ENCODE measurements around the gene LYPD5. TPM values are rescaled to one million over a fixed set of nuclear protein-coding genes. Genes with fewer than 3 reads are reported as not detected.
A peak's percentile ranks its signal among the peaks of the same experiment; 100 is the strongest.
"Not testable (repeated sequence)": the region's sequence is repeated elsewhere in the genome, so short reads cannot be mapped to it uniquely, and the experiment has no call there.

The LYPD5 gene
- total RNA-seq, 2 experiments from 2014 or later, result 1.9 to 2.0 TPM

GRCh38 chr19:43766755-43767043, 35.5 kb downstream of the LYPD5 start:
- H3K4me3 Mint-ChIP-seq, result peak overlapping the region; percentile 58
- no peaks in the 10 kb centered on the region for H3K9me3 Mint-ChIP-seq
- no peak for ATAC-seq (ENCODE audit: low read depth)
- no peaks in the 10 kb centered on the region for H3K27me3 Mint-ChIP-seq
- peaks cover 11% of the 10 kb centered on the region for H3K36me3 Mint-ChIP-seq
- POLR2A ChIA-PET, result interaction anchor here (1.6 to 8.3 kb wide), 3 partner anchors 12 to 19 kb away, joined by 4 to 111 read pairs (median 74); partner anchors contain the start of genes KCNN4 and SMG9
- H3K4me1 Mint-ChIP-seq, result peaks cover 30% of the 10 kb centered on the region
- peak overlapping the region; percentile 89 for H3K27ac Mint-ChIP-seq
- DNase-seq, result no peak

- Mint-ChIP-seq H3K27ac (peak overlapping the region; percentile 89), H3K4me1 (peaks cover 31% of the 10 kb centered on the region), H3K9me3 (no peaks in the 10 kb centered on the region), H3K36me3 (peaks cover 11% of the 10 kb centered on the region), H3K4me3 (peak overlapping the region; percentile 58), H3K27me3 (no peaks in the 10 kb centered on the region)
- peak; percentile 76 for ATAC-seq (ENCODE audit: low read depth)
- POLR2A ChIA-PET, result interaction anchor here (0.6 to 8.3 kb wide), 6 partner anchors 11 to 1278 kb away, joined by 5 to 111 read pairs (median 5); partner anchors contain the start of genes KCNN4 and SMG9
- DNase-seq, result peak; percentile 75
These were observed 37.0 kb downstream of the LYPD5 start for GRCh38 chr19:43765109-43765876.

GRCh38 chr19:43764684-43765083, 37.6 kb downstream of the LYPD5 start:
- H3K27me3 Mint-ChIP-seq; H3K9me3 Mint-ChIP-seq; ATAC-seq (ENCODE audit: low read depth); H3K36me3 Mint-ChIP-seq; DNase-seq: not testable (repeated sequence)
- POLR2A ChIA-PET, result interaction anchor here (0.6 to 8.3 kb wide), 5 partner anchors 10 to 1278 kb away, joined by 5 to 111 read pairs (median 5); partner anchors contain the start of genes KCNN4 and SMG9
- Mint-ChIP-seq H3K4me1 (peaks cover 31% of the 10 kb centered on the region), H3K27ac (peak overlapping the region; percentile 89), H3K4me3 (peak overlapping the region; percentile 58)

GRCh38 chr19:43763473-43763939, 38.7 kb downstream of the LYPD5 start:
- H3K36me3 Mint-ChIP-seq, result peaks cover 2% of the 10 kb centered on the region
- ATAC-seq (ENCODE audit: low read depth), result no peak
- peaks cover 34% of the 10 kb centered on the region for H3K4me1 Mint-ChIP-seq
- POLR2A ChIA-PET, result interaction anchor here (0.6 to 8.3 kb wide), 4 partner anchors 9 to 43 kb away, joined by 3 to 111 read pairs (median 6); partner anchors contain the start of gene SMG9
- no peaks in the 10 kb centered on the region for H3K9me3 Mint-ChIP-seq
- H3K27me3 Mint-ChIP-seq, result no peaks in the 10 kb centered on the region
- no peak for DNase-seq
- H3K27ac Mint-ChIP-seq, result peak overlapping the region; percentile 53
- H3K4me3 Mint-ChIP-seq, result no peak overlapping the region

GRCh38 chr19:43762814-43763213, 39.4 kb downstream of the LYPD5 start:
- POLR2A ChIA-PET, result interaction anchor here (1.2 to 8.3 kb wide), 3 partner anchors 8 to 17 kb away, joined by 4 to 111 read pairs (median 8); partner anchors contain the start of gene SMG9

GRCh38 chr19:43760941-43761340, 41.3 kb downstream of the LYPD5 start:
- DNase-seq, result no peak
- POLR2A ChIA-PET, result no interaction called here
- Mint-ChIP-seq H3K36me3 (peaks cover 17% of the 10 kb centered on the region), H3K9me3 (no peaks in the 10 kb centered on the region), H3K27ac (no peak overlapping the region), H3K4me3 (no peak overlapping the region), H3K27me3 (no peaks in the 10 kb centered on the region), H3K4me1 (peaks cover 40% of the 10 kb centered on the region)
- ATAC-seq (ENCODE audit: low read depth), result no peak

More at GRCh38 chr19:43762814-43763213, 39.4 kb downstream of the LYPD5 start:
- no peak overlapping the region for H3K4me3 Mint-ChIP-seq
- peaks cover 5% of the 10 kb centered on the region for H3K36me3 Mint-ChIP-seq
- H3K27ac Mint-ChIP-seq, result no peak overlapping the region
- ATAC-seq (ENCODE audit: low read depth) (no peak), DNase-seq (no peak)
- H3K27me3 Mint-ChIP-seq, result no peaks in the 10 kb centered on the region
- H3K4me1 Mint-ChIP-seq, result peaks cover 37% of the 10 kb centered on the region
- no peaks in the 10 kb centered on the region for H3K9me3 Mint-ChIP-seq

GRCh38 chr19:43759515-43759914, 42.7 kb downstream of the LYPD5 start:
- no peak for ATAC-seq (ENCODE audit: low read depth)
- no peak overlapping the region for H3K27ac Mint-ChIP-seq
- peaks cover 31% of the 10 kb centered on the region for H3K4me1 Mint-ChIP-seq
- POLR2A ChIA-PET, result interaction anchor here (2.6 kb wide), 1 partner anchor 20 kb away, joined by 8 read pairs; no protein-coding TSS in a partner anchor
- no peaks in the 10 kb centered on the region for H3K9me3 Mint-ChIP-seq
- H3K4me3 Mint-ChIP-seq, result no peak overlapping the region
- no peaks in the 10 kb centered on the region for H3K27me3 Mint-ChIP-seq
- H3K36me3 Mint-ChIP-seq, result peaks cover 20% of the 10 kb centered on the region
- no peak for DNase-seq

- Mint-ChIP-seq H3K36me3 (peaks cover 25% of the 10 kb centered on the region), H3K4me3 (peak overlapping the region; percentile 99), H3K9me3 (no peaks in the 10 kb centered on the region), H3K27me3 (no peaks in the 10 kb centered on the region), H3K27ac (peak overlapping the region; percentile 100), H3K4me1 (peaks cover 37% of the 10 kb centered on the region)
- ATAC-seq (ENCODE audit: low read depth) (peak; percentile 12), DNase-seq (peak; percentile 86)
- POLR2A ChIA-PET, result interaction anchor here (0.7 to 8.2 kb wide), 9 partner anchors 10 to 410 kb away, joined by 3 to 111 read pairs (median 6); partner anchors contain the start of genes KCNN4 and ZNF226
These were observed 46.9 kb downstream of the LYPD5 start for GRCh38 chr19:43755256-43755801.

GRCh38 chr19:43754503-43755255, 47.6 kb downstream of the LYPD5 start, which contains the start of gene SMG9:
SMG9 (minus strand) TSS chr19:43754962; CDS start chr19:43750741, 4,221 bp downstream.
- Mint-ChIP-seq H3K27me3 (no peaks in the 10 kb centered on the region), H3K27ac (peak within 1 kb of the TSS; percentile 100), H3K4me3 (peak within 1 kb of the TSS; percentile 99), H3K9me3 (no peaks in the 10 kb centered on the region), H3K4me1 (peaks cover 41% of the 10 kb centered on the region), H3K36me3 (peaks cover 30% of the 10 kb centered on the region)
- ATAC-seq (ENCODE audit: low read depth) (peak; percentile 85), DNase-seq (peak; percentile 99)
- POLR2A ChIA-PET, result interaction anchor here (0.7 to 8.2 kb wide), 13 partner anchors 9 to 411 kb away, joined by 3 to 111 read pairs (median 4); partner anchors contain the start of genes IRGQ, KCNN4, ZNF226 and ZNF576

GRCh38 chr19:43754253-43754502, 48.1 kb downstream of the LYPD5 start:
- ATAC-seq (ENCODE audit: low read depth), result no peak
- Mint-ChIP-seq H3K27ac (peak overlapping the region; percentile 100), H3K36me3 (peaks cover 31% of the 10 kb centered on the region), H3K9me3 (no peaks in the 10 kb centered on the region), H3K27me3 (no peaks in the 10 kb centered on the region), H3K4me1 (peaks cover 38% of the 10 kb centered on the region), H3K4me3 (peak overlapping the region; percentile 99)
- DNase-seq, result no peak
- POLR2A ChIA-PET, result interaction anchor here (0.7 to 8.2 kb wide), 12 partner anchors 9 to 411 kb away, joined by 3 to 111 read pairs (median 4); partner anchors contain the start of genes IRGQ, KCNN4, ZNF226 and ZNF576

GRCh38 chr19:43752287-43752875, 49.9 kb downstream of the LYPD5 start:
- POLR2A ChIA-PET, result interaction anchor here (1.1 to 8.2 kb wide), 4 partner anchors 13 to 83 kb away, joined by 3 to 111 read pairs (median 36); partner anchors contain the start of gene KCNN4
- Mint-ChIP-seq H3K36me3 (peaks cover 36% of the 10 kb centered on the region), H3K4me1 (peaks cover 38% of the 10 kb centered on the region)

GRCh38 chr19:43751466-43752220, 50.6 kb downstream of the LYPD5 start:
- ATAC-seq (ENCODE audit: low read depth), result no peak
- POLR2A ChIA-PET, result interaction anchor here (1.1 to 8.2 kb wide), 2 partner anchors 14 to 83 kb away, joined by 6 to 111 read pairs; no protein-coding TSS in a partner anchor

More at GRCh38 chr19:43752287-43752875, 49.9 kb downstream of the LYPD5 start:
- ATAC-seq (ENCODE audit: low read depth) (no peak), DNase-seq (no peak)
- no peak overlapping the region for H3K27ac Mint-ChIP-seq
- H3K4me3 Mint-ChIP-seq, result no peak overlapping the region
- H3K9me3 Mint-ChIP-seq, result no peaks in the 10 kb centered on the region
- H3K27me3 Mint-ChIP-seq, result no peaks in the 10 kb centered on the region

More at GRCh38 chr19:43751466-43752220, 50.6 kb downstream of the LYPD5 start:
- peaks cover 36% of the 10 kb centered on the region for H3K4me1 Mint-ChIP-seq
- H3K27me3 Mint-ChIP-seq, result no peaks in the 10 kb centered on the region
- peak overlapping the region; percentile 11 for H3K27ac Mint-ChIP-seq
- DNase-seq, result no peak
- peaks cover 34% of the 10 kb centered on the region for H3K36me3 Mint-ChIP-seq
- no peaks in the 10 kb centered on the region for H3K9me3 Mint-ChIP-seq
- no peak overlapping the region for H3K4me3 Mint-ChIP-seq

Data from activated naive CD8-positive, alpha-beta T cell treated with anti-CD3 and anti-CD28 coated beads, Interleukin-2, amount 10 ng/mL, durations not matched to agents 7 days and 5 days (primary cell).